T-helper 2 cell (primary cell): ENCODE measurements around the gene BATF.
A peak's percentile ranks its signal among the peaks of the same experiment; 100 is the strongest.

Experiments used
- DNase-seq, 5 experiments: peaks; one replicate each; pipeline versions ENCODE4 v3.0.0 to v3.0.0-alpha.2; 2012 to 2022

BATF gene

DNA sequence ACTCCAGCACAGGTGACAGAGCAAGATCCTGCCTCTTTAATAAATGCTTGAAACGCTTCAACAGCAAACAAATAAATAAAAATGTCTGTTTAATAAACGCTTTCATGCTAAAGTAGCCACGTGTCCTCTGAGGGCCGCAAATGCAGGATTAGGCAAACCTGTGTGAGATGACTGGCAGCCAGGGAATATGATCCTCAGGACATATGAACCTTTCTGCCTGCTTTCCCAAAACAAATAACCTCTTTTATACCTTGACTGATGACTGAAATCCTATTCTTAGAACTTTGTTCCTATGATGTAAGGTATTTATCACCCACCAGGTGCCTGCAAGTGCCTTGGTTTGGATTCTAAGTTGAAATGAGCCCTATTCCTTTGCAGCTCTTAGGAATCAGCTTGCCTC lies 41.7 kb downstream of the BATF start:
- no peak for DNase-seq

DNA sequence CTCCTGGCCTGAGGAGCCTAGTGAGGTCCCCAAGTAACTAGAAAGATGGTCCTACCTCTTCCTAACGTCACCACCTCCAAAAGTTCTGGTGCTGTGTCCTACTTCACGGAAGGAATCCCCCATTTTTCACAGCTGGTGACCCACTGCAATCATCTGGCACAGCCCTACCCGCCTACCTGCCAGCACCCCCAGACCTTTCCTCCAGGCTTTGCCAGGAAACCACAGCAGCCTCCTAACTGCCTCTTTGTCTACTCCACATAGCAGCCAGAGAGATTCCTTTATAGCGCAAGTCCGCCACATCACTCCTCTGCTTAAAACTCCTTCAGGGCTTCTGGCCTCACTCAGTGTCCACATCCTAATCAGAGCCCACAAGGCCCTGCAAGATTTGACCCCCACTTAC lies 42.8 kb downstream of the BATF start:
- DNase-seq, result no peak

- DNase-seq, result peak in 4 of 5 experiments; percentile 28 to 97 (median 68)
These were observed 44.1 kb downstream of the BATF start for GRCh38 chr14:75566321-75566720.

- no peak for DNase-seq
These were observed 44.5 kb downstream of the BATF start for GRCh38 chr14:75566752-75567151.

DNA sequence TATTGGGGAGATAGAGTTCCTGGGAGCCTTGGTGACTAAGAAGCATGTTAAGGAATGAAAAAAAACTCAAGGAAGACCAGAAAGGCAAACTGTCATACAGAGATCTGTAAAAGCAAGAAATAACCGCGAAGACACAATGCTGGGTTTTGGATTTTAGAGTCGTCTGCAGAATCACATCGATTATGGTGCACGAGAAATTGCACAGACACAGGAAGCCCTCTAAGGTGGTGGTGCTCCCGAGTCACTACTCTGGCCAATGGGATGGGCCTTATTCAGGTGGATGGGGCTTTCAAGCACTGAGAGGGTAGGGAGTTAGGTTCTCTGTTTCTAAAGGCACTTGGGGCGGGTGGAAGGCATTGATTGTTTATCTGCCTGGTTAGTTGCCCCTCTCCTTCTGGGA lies 45.9 kb downstream of the BATF start:
- peak in 1 of 5 experiments; percentile 58 for DNase-seq

DNA sequence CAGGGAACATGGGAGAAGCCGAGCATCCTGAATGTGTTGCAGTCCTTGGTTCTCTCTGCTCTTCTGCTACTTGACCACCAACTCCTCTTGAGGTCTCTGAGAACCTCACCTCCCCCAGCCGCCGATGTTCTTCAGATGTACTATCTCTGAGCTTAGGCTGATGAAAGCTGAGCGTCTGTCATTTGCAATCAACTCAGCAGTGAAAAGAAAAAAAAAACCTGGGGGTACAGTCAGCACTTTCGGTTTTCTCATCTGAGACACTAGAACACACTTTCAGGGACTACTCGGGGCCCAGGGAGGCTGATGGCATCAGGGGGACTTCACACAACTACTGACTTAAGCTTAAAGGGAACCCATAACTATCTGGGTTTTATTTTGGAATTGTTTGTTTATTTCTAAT lies 46.5 kb downstream of the BATF start:
- DNase-seq, result peak in 2 of 5 experiments; percentile 37 to 68

DNA sequence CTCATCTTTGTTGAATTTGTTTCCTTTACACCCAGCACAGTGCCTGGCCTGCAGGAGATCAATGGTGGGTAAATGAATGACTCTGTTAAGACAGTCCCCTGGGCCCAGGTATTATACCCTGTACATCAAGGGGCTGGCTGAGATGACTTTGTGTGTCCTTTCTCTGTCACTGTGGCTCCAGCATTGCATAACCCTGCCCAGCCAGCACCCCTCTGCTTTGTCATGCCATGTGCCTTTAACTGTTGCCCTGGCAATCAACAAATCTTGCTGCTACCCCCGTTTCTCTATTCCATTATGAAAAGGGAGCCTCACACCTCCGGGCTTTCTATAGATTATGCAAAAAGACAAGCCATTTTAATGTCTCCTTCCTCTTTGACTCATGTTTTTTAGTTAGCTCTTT lies 48.5 kb downstream of the BATF start:
- peak in 1 of 5 experiments; percentile 21 for DNase-seq

GRCh38 chr14:75572104-75572503 lies 49.8 kb downstream of the BATF start:
- DNase-seq, result no peak

- no peak for DNase-seq
These were observed 54.8 kb downstream of the BATF start for GRCh38 chr14:75577090-75577489.

- DNase-seq, result peak; percentile 38 to 74 (median 50)
These were observed 55.4 kb downstream of the BATF start for GRCh38 chr14:75577729-75578101.

DNA sequence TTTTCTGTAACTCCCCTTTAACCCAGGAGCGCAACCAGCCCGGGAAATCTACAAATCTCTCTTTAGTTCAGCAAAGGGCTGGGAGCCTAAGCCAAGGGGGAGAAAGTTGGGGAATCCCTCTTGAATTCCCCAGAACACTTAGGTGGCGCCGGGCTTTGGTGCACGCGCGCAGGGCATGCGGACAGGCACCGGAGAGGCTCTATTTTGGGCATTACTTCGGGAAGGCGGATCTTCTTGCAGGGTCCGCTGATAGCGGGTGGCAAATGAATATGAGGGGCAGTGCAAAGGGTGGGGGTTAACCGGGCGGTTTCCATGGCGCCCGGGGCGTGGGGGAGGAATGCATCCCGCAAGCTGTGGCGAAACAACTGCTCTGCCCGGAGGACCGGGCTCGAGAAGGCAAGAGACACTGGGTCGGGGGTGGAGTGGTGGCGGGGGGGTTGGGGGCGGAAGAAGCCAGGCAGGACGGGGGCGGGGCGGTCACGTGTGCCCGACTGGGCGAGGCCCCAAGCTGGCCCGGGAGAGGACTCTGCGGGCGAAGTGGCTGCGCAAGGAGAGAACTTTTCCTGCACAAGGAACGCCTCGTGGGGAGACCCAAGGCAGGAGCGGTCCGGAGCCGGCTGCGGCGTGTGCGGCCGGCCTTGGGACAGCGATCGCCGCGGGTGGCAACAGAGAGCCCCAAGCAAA lies 56.0 kb downstream of the BATF start, which contains the start of gene FLVCR2:
FLVCR2 (plus strand) TSS at position 519 of the 684 bp plus-strand sequence. CDS start 353 bp downstream, outside the sequence.
- DNase-seq, result peak; percentile 30 to 64 (median 44)

- peak in 1 of 5 experiments; percentile 22 for DNase-seq
These were observed 56.6 kb downstream of the BATF start for GRCh38 chr14:75578786-75579337.

DNA sequence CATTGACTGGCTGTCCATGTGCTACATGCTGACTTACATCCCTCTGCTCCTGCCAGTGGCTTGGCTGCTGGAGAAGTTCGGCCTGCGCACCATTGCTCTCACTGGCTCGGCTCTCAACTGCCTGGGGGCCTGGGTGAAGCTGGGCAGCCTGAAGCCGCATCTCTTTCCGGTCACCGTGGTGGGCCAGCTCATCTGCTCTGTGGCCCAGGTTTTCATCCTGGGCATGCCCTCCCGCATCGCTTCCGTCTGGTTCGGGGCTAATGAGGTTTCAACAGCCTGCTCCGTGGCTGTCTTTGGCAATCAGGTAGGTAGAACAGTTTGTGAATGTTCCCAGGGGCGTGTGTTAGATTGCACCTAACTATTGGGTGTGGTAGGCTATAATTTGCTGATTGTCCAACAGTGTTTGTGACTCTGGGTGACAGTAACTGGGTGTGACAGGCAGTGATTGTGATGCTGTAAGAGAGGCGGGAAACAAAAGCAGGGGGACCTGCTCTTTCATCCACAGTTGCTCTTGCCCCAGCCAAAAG lies 57.1 kb downstream of the BATF start:
- DNase-seq, result no peak

DNA sequence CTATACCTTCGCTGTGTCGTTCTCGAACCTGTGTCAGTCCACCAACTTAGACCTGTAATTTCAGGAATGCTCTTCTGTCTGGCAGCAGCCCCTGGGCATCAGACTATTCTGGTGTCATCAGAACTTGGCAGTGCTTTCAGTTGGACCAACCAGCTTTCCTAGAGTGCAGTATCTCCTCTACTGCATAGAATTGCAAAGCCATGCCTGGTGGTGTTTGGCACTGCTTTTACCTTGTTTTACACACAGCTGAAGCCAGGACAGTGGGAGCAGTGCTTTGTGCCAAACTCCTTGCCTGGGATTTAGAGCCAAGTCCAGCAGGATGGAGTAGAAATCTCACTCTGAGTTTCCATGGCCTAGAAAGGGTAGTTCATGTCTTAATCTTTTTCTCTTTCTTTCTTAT lies 57.6 kb downstream of the BATF start:
- DNase-seq, result no peak

GRCh38 chr14:75587388-75587787 lies 65.1 kb downstream of the BATF start:
- no peak for DNase-seq

GRCh38 chr14:75589931-75590330 lies 67.7 kb downstream of the BATF start:
- no peak for DNase-seq

- no peak for DNase-seq
These were observed 69.2 kb downstream of the BATF start for GRCh38 chr14:75591331-75591946.

GRCh38 chr14:75591987-75592575 lies 69.8 kb downstream of the BATF start:
- DNase-seq, result no peak

DNA sequence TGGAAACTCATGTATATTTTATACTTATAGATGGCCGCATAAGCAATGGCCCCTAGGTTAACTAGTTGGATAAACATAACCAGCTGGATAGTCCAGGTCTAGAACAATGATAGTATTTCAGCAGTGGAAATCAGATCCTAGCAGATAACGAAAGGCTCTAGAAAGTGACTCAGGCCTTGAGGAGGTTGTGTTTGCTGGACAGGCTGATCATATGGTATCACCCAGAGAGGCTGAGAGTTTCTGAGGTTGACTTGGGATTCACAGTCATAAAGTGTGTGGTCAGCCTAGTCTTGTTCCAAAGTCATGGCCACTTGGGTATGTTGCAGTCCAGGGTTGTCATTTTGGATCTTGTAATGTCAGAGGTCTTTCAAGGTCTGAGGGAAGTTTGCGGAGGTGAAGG lies 73.0 kb downstream of the BATF start:
- no peak for DNase-seq
